Activated CD4-positive, alpha-beta T cell treated with anti-CD3 and anti-CD28 coated beads for 4 hours (primary cell): ENCODE results near the gene GRPEL1.

Source experiments
- DNase-seq, 2 donors: peaks; one replicate each; pipeline ENCODE4 v3.0.0-alpha.2; 2020

The GRPEL1 gene

DNA sequence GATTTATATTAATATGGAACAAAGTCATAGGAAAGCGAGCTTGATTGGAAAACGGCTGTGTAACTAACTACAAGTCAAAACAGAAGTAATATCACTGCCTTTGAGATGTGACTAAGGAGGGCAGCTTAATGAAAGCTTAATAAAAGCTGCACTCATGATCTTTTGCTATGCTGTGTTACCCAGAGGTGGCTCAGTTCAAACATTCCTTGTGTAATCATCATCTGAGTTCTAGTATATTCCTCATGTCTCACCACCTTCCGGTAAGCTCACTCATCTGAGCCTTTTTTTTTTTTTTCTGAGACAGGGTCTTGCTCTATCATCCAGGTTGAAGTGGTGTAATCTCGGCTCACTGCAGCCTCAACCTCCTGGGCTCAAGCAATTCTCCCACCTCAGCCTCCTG lies 5.0 kb downstream of the GRPEL1 start:
- DNase-seq, result no peak

GRCh38 chr4:7061815-7062214 lies 6.0 kb downstream of the GRPEL1 start:
- DNase-seq, result no peak

DNA sequence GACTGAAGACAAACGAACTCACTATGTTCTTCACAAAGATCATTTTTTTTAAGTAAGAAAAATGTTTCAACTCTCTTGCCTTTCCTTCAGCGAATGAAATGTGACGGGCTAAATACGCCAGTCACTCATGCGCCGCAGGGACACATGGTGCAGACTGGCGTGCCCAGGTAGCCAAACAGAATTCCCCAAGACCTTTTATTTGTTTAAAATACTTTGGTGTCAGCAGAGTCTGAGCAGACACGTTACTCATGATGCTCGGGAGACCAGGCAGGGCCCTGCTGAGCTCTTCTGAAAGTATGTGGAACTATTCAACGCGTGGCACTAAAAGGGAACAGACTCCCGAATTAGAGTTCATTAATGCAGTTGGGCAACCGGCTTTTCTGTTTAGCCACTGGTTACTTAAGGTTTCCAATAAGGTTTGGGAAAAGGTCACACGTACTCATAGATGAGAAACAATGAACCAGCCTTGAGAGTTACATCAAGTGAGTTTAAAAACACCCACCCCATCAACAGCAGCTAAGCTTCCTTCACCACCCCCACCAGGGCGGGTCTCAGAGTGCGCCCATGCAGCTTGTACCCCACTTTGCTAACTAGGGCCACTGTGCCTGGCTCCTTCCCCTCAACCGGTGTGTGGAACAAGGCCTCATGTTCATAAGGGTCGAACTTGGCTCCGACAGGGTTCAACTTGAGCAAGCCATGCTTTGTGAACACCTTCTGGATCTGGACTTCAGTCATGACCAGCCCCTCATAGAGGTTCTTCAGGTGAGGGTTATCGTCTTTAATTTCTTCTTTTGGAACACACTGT lies 7.3 kb downstream of the GRPEL1 start:
- no peak for DNase-seq

DNA sequence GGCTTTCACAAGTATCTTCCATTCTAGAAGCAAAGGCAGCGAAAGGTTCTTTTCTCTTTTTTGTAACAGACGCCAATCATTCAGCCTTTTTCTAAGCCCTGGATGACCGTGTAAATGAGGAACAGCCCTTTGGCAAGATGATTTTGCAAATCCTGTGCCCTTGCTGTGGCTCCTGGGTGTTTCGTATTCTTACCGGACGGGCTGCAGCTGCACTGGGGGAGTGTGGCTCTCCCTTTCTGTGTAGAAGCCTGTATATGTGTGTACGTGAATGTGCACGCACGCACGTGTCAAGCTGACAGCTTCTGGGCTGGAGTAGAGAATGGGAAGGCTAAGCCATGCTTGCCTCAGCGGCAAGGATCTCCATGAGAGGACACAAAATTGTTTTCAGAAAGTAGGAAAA lies 8.2 kb downstream of the GRPEL1 start:
- DNase-seq, result no peak

DNA sequence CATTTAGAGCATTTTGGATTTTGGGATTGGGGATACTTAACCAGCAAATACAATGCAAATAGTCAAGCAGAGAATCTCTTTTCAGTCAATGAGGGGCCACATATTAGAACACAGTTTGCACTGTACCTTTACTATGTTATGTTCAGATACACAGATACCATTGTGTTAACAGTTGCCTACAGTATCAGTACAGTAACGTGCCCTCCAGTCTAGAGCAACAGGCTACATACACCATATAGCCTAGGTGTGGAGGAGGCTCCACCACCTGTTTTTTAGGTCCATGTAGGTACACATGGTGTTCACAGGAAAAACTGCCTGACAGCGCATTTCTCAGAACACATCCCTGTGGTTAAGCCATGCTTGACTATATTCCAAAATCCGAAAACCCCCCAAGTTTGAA lies 9.1 kb downstream of the GRPEL1 start:
- no peak for DNase-seq

GRCh38 chr4:7055990-7056325 lies 11.9 kb downstream of the GRPEL1 start:
- DNase-seq, result no peak

GRCh38 chr4:7055111-7055989 lies 12.5 kb downstream of the GRPEL1 start:
- DNase-seq, result no peak

DNA sequence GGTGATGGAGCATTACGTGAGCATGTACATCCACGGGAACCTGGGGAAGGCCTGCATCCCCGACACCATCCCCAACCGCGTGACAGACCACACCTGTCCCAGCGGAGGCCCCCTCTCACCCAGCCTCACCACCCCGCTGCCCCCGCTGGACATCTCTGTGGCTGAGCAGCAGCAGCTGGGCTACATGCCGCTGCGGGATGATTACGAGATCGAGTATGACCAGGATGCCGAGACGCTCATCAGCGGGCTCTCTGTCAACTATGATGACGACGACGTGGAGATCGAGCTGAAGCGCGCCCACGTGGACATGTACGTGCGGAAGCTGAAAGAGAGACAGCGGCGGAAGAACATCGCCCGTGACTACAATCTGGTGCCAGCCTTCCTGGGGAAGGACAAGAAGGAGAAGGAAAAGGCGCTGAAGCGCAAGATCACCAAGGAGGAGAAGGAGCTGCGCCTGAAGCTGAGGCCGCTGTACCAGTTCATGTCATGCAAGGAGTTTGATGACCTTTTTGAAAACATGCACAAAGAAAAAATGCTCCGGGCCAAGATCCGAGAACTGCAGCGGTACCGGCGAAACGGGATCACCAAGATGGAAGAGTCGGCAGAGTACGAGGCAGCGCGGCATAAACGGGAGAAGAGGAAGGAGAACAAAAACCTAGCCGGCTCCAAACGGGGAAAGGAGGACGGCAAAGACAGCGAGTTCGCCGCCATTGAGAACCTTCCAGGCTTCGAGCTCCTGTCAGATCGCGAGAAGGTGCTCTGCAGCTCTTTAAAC lies 13.6 kb downstream of the GRPEL1 start:
- no peak for DNase-seq

DNA sequence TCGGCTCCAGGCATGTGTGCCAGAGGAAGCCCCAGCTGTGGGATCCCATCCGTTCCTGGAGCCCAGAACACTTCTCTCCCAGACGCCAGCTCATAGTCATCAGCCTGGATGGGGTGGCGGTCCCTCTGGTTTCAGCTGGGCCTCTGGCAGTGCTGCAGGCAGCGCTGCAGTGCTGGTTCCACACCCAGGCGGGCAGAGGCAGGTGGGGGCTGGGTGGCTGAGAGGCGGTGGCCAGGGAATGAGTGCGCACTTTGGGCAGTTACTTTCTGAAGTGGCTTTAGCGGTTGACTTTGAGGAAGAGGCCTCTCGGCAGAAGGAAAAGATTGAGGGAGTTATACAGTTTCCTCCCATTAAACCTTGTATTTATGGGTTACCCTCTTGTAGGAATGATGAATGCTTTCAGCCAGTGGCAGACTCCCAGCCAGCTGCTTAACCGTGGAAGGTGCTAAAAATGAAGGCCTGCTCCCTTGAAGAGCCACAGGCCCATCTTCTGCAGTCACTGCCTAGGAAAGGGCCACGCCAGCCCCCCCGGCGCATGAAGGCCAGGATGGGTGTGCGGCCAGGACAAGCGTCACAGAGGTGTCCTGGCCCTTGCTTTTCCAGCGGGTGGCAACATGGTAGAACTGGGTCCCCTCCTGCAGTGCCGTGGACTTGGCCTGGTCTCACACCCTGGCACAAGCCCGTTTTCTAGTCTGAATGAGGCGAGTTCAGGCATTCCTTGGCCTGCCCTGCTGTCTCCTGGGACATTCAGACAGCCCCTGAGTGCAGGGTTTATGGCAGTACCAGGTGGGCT lies 14.7 kb downstream of the GRPEL1 start:
- no peak for DNase-seq

GRCh38 chr4:7052313-7052712 lies 15.6 kb downstream of the GRPEL1 start:
- DNase-seq, result no peak

DNA sequence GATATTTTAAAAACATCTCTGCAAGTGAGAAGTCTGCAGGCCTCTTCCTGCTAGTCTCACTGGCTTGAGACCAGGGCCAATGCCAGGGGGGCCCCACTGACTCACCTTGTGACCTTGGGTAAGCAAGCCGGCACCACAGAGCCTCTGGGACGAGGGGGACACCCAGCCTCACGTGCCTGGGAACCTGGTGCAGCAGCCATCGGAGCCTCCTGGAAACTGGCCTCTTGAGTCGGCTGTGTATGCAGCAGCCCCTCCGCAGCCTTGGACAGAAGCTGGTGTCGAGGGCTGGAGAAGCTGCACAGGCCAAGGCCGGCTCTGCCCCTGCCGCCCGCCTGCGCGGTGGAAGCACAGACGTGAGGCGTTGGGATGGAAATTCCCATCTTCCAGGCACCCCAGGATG lies 16.0 kb downstream of the GRPEL1 start:
- DNase-seq, result no peak

GRCh38 chr4:7051144-7051495 lies 16.7 kb downstream of the GRPEL1 start:
- DNase-seq, result no peak

DNA sequence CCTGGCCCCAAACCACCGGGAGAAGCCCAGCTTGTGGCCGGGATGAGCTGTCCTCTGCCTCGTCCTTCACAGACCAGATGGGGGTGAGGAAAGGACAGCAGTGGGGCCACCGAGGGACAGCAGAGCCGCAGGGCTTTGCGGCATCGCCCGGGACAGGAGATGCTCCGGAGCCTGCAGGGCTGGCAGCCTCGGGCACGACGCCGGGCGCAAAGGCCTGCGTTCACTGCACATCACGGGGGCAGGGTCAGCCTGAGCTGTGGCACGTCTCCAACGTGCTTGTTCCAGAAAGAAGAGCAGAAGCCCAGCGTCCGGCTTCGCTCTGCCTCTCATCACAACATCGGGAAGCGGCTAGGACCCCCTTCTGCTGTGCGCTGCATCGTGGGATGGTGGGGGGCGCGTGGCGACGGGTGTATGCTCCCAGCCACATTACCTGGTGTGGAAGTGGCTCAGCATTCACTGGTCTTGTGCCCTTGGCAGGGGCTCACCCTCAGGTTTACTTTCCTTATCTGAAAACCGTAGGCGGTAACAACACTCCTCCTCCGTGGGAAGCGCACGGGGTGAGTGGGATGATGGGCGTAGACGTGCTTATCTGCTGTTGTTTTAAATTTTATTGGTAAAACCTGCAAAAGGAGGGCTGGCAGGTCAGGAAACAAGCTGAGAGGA lies 17.3 kb downstream of the GRPEL1 start:
- DNase-seq, result no peak

GRCh38 chr4:7049739-7050138 lies 18.1 kb downstream of the GRPEL1 start:
- no peak for DNase-seq

- DNase-seq, result no peak
Measured at GRCh38 chr4:7049295-7049694, 18.6 kb downstream of the GRPEL1 start.

DNA sequence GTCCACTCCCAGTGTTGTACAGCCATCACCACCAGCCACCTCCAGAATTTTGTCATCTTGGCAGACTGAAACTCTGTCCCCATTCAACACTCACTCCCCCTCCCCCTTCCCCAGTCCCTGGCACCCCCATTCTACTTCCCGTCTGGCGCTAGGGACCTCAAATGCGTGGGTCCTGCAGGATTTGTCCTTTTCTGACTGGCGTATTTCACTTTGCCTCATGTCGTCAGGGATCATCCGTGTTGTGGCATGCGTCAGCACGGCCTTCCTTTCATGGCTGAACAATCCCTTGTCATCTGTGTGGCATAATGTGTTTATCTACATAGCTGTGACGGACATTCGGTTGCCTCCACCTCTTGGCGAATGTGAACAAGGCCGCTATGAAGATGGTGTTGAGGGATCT lies 19.2 kb downstream of the GRPEL1 start:
- DNase-seq, result no peak

- no peak for DNase-seq
Measured at GRCh38 chr4:7046971-7047370, 20.9 kb downstream of the GRPEL1 start.

DNA sequence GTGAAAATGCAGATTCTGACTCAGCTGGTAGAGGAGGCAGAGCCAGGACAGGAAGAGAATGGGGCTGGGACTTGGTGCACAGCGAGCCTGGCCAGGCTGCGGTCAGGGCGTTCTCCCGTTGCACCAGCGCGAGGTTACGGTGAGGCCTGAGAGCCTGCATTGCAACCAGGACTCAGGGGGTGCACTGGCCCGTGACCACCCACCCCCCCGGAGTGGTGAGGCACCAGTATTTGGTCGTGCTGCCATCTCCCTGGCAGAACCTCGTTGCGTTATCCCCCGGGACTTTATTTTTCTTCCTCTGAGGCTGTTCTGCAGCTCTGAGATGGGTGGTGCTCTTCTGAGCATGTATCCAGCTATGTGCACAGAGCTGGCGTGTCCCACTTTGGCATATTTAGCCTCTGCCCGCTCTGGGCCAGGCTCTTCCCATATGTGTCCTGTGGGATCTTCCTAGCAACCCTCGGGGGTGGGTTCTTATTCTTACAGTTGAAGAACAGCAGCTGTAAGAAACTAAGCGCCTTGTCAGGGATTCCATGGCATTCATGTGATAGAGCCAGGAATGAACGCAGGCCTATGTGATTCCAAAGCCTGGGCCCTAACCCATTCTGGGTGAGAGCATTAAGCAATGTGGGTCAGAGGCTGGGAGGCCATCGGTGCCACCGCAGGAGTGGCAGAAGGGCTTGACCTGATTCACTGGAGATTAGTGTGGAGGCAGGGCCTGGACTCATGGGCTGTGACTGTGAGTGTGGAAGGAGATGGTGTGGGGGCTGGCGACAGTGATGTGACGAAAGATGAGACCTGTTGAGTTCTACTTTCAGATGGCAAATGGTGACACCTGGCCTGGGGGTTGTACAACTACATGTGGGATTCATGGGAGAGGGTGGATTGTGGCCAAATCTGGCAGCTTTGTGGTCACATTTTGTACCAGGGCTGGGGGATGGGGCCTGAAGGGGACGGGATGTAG lies 21.6 kb downstream of the GRPEL1 start:
- no peak for DNase-seq

DNA sequence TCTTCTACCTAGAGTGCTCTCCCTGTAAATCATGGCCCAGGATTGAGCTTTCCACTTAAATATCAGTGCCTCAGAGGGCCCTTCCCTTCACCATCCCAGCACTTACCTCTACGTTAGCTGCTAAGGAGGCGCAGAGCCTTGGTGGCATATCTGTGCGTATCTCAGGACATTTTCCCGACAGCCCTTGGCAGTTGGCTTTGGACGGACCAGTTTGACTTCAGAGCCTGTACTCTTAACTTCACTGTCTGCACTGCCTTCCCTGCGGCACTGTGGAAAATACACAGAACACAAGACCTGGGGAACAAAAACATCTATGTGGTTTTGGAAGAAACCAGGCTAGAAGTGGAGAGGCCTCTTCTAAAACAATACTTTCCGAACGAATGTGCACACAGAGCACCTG lies 22.3 kb downstream of the GRPEL1 start:
- DNase-seq, result no peak

GRCh38 chr4:7044137-7044930 lies 23.5 kb downstream of the GRPEL1 start:
- no peak for DNase-seq
